Activated B cell treated with CpG ODN at 0.5 μM for 24 hours (primary cell): ENCODE data around the gene PAM. TPM values are rescaled to one million over a fixed set of nuclear protein-coding genes. Genes with fewer than 3 reads are reported as not detected.

Experiments used
- ATAC-seq: fragments of 200-7000 bp; cut with Tn5 transposase; one replicate; pipeline ENCODE4 v1.10.0; 2021; ENCODE audit warnings: low read depth, mild to moderate bottlenecking, moderate library complexity
- CTCF ChIA-PET: fragments of 350-600 bp; sonication (Branson Sonifier 250); formaldehyde crosslinking; loops from one replicate; lab custom pipeline; 2021; ENCODE audit warnings: antibody characterized with exemption; lab: Charles Lee
- POLR2A ChIA-PET: fragments of 350-600 bp; sonication (Branson Sonifier 250); formaldehyde crosslinking; loops from one replicate; lab custom pipeline; 2021; ENCODE audit warnings: antibody characterized with exemption; lab: Charles Lee
- DNase-seq: peaks from one replicate; pipeline ENCODE4 v3.0.0; 2022
- H3K27ac Mint-ChIP-seq: one replicate; pipeline ENCODE4 v1.8.0; 2020; ENCODE audit warnings: mixed read lengths
- H3K27me3 Mint-ChIP-seq: one replicate; pipeline ENCODE4 v1.8.0; 2021; ENCODE audit warnings: mixed read lengths
- H3K36me3 Mint-ChIP-seq: one replicate; pipeline ENCODE4 v1.8.0; 2021; ENCODE audit warnings: low read depth, mixed read lengths
- H3K4me1 Mint-ChIP-seq: one replicate; pipeline ENCODE4 v1.8.0; 2021; ENCODE audit warnings: mixed read lengths
- H3K4me3 Mint-ChIP-seq: one replicate; pipeline ENCODE4 v1.8.0; 2020; ENCODE audit warnings: mild to moderate bottlenecking, mixed read lengths
- H3K9me3 Mint-ChIP-seq: one replicate; pipeline ENCODE4 v1.8.0; 2020; ENCODE audit warnings: mixed read lengths
- CTCF ChIP-seq: fragments of 200-600 bp; IDR thresholded peaks from one replicate; pipeline ENCODE4 v1.8.0; 2022; ENCODE audit warnings: antibody characterized with exemption, mild to moderate bottlenecking
- intact Hi-C: fragments of 100-400 bp; cut with micrococcal nuclease; formaldehyde crosslinking; loops from one replicate; pipeline ENCODE4 v1.15.1; 2024
- total RNA-seq: library from RNA; stranded (reverse); gene quantifications from 2 replicates; pipeline ENCODE4 v1.2.3, GENCODE V29; 2022

Gene PAM
- total RNA-seq, 1 donor from 2014 or later: 19.0 TPM

- H3K4me3 Mint-ChIP-seq: no peak overlapping the region
- no peak for DNase-seq
- H3K36me3 Mint-ChIP-seq: no peaks in the 10 kb centered on the region
- no peaks in the 10 kb centered on the region for H3K9me3 Mint-ChIP-seq
- H3K4me1 Mint-ChIP-seq: no peaks in the 10 kb centered on the region
- no peak overlapping the region for H3K27ac Mint-ChIP-seq
- no peak for ATAC-seq
- intact Hi-C loops: no loop called here
- H3K27me3 Mint-ChIP-seq: no peaks in the 10 kb centered on the region
- TF ChIP-seq CTCF: no peak
- CTCF ChIA-PET: no interaction called here
- POLR2A ChIA-PET: no interaction called here
Measured at GRCh38 chr5:102888483-102888882, 133.4 kb downstream of the PAM start.

GRCh38 chr5:102889033-102889432, 133.9 kb downstream of the PAM start:
- no peaks in the 10 kb centered on the region for H3K4me1 Mint-ChIP-seq
- no peak for DNase-seq
- no peak overlapping the region for H3K27ac Mint-ChIP-seq
- no peak for TF ChIP-seq CTCF
- no peak overlapping the region for H3K4me3 Mint-ChIP-seq
- ChIA-PET CTCF (no interaction called here), POLR2A (no interaction called here)
- intact Hi-C loops: no loop called here
- no peaks in the 10 kb centered on the region for H3K27me3 Mint-ChIP-seq
- no peaks in the 10 kb centered on the region for H3K36me3 Mint-ChIP-seq
- no peaks in the 10 kb centered on the region for H3K9me3 Mint-ChIP-seq
- no peak for ATAC-seq

GRCh38 chr5:102890133-102890532, 135.0 kb downstream of the PAM start:
- H3K9me3 Mint-ChIP-seq: no peaks in the 10 kb centered on the region
- H3K36me3 Mint-ChIP-seq: no peaks in the 10 kb centered on the region
- ChIA-PET CTCF (no interaction called here), POLR2A (no interaction called here)
- no peaks in the 10 kb centered on the region for H3K4me1 Mint-ChIP-seq
- ATAC-seq (no peak), DNase-seq (no peak)
- intact Hi-C loops: no loop called here
- H3K27ac Mint-ChIP-seq: no peak overlapping the region
- TF ChIP-seq CTCF: no peak
- no peak overlapping the region for H3K4me3 Mint-ChIP-seq
- H3K27me3 Mint-ChIP-seq: no peaks in the 10 kb centered on the region

GRCh38 chr5:102891175-102891574, 136.1 kb downstream of the PAM start:
- Mint-ChIP-seq H3K4me3 (no peak overlapping the region), H3K27me3 (no peaks in the 10 kb centered on the region), H3K9me3 (no peaks in the 10 kb centered on the region), H3K4me1 (no peaks in the 10 kb centered on the region), H3K27ac (no peak overlapping the region), H3K36me3 (no peaks in the 10 kb centered on the region)
- TF ChIP-seq CTCF: no peak
- ATAC-seq (no peak), DNase-seq (no peak)
- ChIA-PET POLR2A (no interaction called here), CTCF (no interaction called here)
- intact Hi-C loops: no loop called here

GRCh38 chr5:102893942-102894341, 138.8 kb downstream of the PAM start:
- H3K36me3 Mint-ChIP-seq: no peaks in the 10 kb centered on the region
- no peaks in the 10 kb centered on the region for H3K9me3 Mint-ChIP-seq
- intact Hi-C loops: no loop called here
- CTCF ChIA-PET: no interaction called here
- no peak for TF ChIP-seq CTCF
- no peak overlapping the region for H3K4me3 Mint-ChIP-seq
- ATAC-seq (no peak), DNase-seq (no peak)
- no peaks in the 10 kb centered on the region for H3K4me1 Mint-ChIP-seq
- H3K27me3 Mint-ChIP-seq: no peaks in the 10 kb centered on the region
- POLR2A ChIA-PET: no interaction called here
- H3K27ac Mint-ChIP-seq: no peak overlapping the region
